ENCODE results near the gene DPP6.
"Not testable (repeated sequence)": the region's sequence is repeated elsewhere in the genome, so short reads cannot be mapped to it uniquely, and the experiment has no call there.

The DPP6 gene

GRCh38 chr7:154623399-154623798 is 571.2 kb downstream of the DPP6 start:
- no peak for DNase-seq

DNA sequence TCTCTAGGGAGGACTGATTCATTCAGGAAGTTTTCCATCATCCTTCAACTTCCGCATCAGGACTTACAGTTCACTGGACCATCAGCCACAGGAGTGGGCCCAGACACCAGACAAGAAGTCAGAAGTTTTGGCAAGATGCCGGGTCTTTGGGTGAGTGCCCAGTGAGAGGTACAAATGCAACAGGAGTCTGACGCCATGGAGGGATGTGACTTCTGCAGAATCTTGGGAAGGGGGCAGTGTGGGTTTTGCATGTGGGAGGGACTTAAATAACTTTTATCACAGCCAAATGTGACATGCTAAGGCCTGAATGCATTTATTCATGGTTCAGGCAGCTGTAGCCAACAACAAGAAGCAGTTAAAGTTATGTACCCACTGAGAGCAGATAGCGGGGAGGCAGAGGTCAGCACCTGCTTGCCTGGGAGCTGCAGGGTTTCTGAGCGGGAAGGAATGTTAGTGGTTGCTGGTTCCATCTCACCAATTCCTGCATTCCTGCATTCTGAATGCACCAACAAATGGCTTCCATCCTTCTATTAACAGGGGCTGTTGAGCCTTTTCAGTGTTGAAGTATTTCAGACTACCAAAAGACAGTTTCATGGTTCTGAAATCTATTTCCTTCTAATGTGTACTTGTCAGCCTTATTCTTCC is 575.6 kb downstream of the DPP6 start:
- DNase-seq = no peak

- DNase-seq = no peak
These were observed 576.4 kb downstream of the DPP6 start for GRCh38 chr7:154628556-154628955.

- DNase-seq = no peak
These were observed 579.0 kb downstream of the DPP6 start for GRCh38 chr7:154631162-154631561.

GRCh38 chr7:154633641-154634040 is 581.4 kb downstream of the DPP6 start:
- DNase-seq = no peak

DNA sequence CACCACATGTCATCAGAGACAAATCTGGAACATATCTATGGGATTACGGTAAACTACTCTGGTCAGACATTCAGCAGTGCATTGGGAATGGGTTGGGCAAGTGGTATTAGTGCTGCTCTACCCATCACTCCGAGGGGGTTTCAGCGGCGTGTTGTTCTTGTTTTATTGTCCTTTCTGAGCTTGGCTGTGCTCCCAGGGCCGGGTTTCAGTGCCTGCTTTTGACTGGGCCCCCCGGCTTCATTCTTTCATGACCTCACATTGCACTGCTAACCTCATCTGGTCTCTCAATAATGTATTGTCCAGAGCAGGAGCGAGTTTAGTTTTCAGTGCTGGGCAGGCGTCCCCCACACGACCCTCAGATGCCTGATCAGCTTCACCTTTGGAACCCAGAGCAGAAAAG is 586.1 kb downstream of the DPP6 start:
- DNase-seq = no peak

- DNase-seq = no peak
These were observed 588.2 kb downstream of the DPP6 start for GRCh38 chr7:154640266-154640865.

DNA sequence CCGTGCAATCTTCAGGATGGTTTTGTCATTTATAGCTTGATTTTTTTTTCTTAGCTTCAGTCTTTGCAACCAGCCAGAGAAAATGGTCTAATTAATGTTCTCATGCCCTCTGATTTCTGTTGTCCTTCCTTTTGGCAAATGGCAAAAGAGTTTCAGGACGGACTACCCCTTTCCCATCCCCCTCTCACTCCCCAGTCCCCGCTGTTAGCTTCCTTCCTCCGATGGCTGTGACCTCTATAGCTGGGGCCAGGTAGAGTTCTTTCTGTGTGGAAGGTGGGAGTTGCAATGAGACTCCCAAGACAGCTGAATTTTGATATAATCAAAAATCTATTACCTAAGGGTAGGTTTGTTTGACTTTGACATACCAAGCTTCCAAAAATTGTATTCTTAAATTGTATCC is 588.7 kb downstream of the DPP6 start:
- no peak for DNase-seq

- DNase-seq = no peak
These were observed 592.2 kb downstream of the DPP6 start for GRCh38 chr7:154644366-154644765.

GRCh38 chr7:154646126-154647013 is 594.2 kb downstream of the DPP6 start:
- no peak for DNase-seq

DNA sequence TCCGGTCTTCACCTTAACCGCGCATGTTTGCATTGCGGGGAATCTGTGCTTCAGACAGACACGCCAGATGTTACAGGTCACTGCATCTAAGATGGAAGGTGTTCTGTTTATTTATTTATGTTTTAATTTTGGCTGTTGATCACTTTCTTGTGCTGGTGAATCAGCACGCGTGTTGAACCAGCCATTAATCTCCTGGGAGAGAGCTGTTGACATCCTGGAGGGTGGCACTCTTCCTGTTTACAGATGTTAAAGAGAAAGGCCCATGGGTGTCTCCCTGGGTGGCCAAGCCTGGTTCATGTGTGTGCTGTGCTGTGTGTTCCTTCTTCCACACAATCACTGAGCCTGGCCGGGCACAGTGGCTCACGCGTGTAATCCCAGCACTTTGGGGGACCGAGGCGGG is 595.4 kb downstream of the DPP6 start:
- no peak for DNase-seq

GRCh38 chr7:154649015-154649414 is 596.8 kb downstream of the DPP6 start:
- no peak for DNase-seq

GRCh38 chr7:154649434-154649833 is 597.2 kb downstream of the DPP6 start:
- no peak for DNase-seq

DNA sequence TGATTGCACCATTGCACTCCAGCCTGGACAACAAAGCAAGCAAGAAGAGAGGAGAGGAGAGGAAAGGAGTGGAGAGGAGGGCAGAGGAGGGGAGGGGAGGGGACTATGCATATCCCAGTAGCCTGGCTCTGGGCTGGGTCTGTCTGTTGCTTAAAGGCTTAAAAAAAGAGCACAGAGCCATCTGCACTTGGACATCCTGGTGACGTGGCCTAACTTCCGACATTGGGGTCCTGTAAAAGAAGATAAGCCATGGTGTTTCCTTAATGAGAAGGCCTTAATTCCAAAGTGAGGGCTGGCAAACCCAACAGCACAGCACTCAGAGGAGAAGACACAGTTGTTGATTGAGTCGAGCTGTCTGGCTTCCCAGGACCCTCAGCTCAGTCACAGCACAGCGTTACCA is 598.1 kb downstream of the DPP6 start:
- DNase-seq = no peak

DNA sequence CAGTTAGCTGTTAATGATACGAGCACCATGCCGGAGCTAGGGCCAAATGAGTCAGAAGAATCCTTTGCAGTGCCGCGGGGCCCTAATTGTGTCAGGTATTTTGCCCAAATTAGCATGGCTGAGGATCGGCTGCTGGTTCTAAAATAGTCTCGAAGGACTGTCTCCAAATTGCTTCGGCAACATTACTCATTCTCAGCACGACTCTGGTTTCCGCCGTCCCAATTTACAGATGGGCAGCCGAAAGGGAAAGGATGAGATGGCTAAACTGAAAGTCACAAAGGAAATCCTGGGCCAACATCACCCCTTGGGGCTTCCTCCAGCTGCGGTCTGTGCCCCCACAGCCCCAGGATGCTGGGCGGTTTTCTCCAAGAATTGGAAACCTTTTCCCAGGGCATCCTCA is 599.3 kb downstream of the DPP6 start:
- no peak for DNase-seq

DNA sequence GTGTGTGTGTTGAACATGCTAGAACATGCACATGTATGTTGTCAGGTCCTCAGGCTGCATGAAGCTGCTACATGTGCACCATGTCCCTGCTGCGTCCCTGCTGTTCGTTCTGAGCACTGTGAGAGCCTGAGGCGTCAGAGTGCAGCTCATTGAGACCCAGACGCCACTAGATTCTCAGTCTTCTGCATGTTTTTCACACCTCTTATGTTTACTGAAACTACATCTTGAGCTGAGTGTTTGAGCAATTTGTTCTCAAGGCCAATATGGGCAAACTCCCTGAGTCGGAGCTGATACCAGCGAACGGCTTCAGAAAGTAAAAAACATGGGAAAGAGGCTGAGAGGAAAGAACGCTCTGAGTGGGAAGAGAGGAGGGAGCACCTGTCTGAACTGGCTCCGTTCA is 600.4 kb downstream of the DPP6 start:
- DNase-seq = no peak

- no peak for DNase-seq
These were observed 601.1 kb downstream of the DPP6 start for GRCh38 chr7:154653281-154653680.

- DNase-seq = no peak
These were observed 604.4 kb downstream of the DPP6 start for GRCh38 chr7:154656618-154657017.

GRCh38 chr7:154666768-154667167 is 614.6 kb downstream of the DPP6 start:
- DNase-seq = no peak

DNA sequence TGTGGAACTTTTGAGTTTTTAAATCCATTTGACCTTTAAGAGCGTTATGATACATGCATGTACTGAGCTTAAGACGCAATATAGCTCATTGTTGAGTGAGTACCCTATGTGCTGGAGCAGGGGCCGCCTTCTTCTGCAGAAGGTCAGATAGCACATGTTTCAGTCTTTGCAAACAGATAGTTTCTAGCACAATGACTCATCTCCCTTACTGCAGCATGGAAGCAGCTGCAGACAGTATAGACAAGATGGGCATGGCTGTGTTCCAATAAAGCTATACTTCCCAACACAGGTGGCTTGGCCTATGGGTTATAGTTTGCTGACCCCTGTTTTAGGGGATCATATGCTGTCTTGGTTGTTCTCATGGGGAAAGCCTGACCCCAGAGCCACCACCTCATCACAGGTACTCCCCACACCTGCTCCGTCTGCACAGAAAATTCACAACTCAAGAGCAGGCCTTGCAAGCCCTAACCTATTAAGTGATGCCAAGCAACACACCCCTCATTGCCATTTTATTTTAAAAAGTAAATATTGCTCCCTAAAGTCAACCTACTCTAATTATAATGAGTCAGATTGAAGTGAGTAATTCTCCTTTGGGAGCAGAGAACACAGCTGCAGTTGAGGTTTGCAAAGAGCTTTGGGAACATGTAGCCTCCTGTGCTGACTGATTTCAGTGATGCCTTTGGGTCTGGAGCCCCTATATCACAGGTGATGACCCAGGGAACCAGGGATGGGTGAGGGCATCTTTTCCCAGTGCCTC is 620.6 kb downstream of the DPP6 start:
- no peak for DNase-seq

DNA sequence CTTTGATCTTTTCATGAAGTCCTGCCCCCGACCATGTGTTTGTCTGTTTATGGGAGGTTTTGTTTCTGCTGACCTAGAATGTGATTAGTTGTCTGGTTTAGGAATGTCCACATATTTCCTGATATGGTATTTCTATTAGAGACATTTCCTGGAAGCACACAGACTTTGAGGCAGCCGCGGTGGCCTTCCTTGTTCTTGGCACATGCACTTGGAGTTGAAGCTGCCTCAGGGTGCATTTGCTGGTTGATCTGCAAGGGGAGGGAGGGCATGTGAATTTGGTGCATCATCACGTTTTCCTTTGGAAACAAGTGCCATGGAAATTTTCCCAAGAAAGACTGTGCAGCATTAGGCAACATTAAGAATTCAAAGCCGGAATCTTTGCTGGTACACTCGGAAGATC is 622.0 kb downstream of the DPP6 start:
- no peak for DNase-seq

- no peak for DNase-seq
These were observed 623.4 kb downstream of the DPP6 start for GRCh38 chr7:154675560-154675959.

DNA sequence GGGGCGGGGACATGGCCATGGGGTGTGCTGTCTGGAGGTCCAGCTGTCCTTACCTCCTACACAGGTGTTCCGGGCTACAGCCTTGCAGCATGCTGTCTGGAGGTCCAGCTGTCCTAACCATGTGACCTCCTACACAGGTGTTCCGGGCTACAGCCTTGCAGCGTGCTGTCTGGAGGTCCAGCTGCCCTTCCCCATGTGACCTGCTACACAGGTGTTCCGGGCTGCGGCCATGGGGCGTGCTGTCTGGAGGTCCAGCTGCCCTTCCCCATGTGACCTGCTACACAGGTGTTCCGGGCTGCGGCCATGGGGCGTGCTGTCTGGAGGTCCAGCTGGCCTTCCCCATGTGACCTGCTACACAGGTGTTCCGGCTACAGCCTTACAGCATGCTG is 623.8 kb downstream of the DPP6 start:
- not testable (repeated sequence) for DNase-seq
